Fibroblast of the conjunctiva (primary cell): ENCODE measurements around the gene PACS2.

Experiments
- DNase-seq: peaks from one replicate; pipeline ENCODE4 v3.0.0-alpha.2; 2010; ENCODE audit warnings: low read depth

PACS2 gene

DNA sequence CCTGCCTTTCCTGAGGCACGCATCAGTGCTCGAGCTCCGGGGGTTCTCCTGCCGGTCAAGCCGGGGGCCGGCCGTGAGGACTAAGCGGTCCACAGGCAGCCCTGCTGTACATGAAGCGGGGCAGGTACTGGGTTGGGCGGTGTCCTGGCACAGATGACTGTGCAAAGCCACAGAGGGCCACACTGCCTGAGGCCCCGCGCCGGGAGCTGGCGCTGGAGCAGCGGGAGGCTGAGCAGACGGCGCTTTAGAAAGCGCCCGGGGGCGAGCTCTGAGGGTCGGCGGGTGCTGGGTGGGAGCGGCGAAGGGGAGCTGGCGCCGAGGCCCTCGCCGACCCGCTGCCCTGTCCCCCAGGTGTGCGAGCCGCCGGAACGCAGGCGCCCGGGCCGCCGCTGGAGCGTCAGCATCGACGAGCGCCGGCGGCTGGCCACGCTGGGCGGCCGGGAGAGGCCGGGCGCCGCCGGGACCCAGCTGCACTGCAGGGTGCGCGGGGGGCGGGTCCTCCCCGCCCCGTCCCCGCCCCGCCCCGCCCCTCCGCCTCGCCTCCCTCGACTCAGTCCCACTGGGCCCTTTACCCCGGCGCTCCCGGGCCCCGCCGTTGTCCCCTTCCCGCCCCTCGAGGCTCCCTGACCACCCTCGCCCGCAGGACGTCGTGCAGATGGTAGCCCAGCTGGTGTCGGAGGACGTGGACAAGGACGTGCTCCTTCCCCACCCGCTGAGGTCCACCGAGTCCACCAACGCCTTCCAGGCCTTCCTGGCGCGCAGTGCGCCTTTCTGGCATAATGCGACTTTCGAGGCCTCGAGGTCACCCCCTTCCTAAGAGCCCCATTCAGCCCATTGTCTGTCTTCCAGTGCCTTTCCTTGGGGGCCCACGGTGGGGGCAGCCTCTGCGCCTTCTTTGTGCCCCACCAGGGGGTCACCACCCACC, 96.7 kb downstream of the PACS2 start:
- no peak for DNase-seq

- no peak for DNase-seq
Measured at GRCh38 chr14:105411985-105412770, 97.6 kb downstream of the PACS2 start.

DNA sequence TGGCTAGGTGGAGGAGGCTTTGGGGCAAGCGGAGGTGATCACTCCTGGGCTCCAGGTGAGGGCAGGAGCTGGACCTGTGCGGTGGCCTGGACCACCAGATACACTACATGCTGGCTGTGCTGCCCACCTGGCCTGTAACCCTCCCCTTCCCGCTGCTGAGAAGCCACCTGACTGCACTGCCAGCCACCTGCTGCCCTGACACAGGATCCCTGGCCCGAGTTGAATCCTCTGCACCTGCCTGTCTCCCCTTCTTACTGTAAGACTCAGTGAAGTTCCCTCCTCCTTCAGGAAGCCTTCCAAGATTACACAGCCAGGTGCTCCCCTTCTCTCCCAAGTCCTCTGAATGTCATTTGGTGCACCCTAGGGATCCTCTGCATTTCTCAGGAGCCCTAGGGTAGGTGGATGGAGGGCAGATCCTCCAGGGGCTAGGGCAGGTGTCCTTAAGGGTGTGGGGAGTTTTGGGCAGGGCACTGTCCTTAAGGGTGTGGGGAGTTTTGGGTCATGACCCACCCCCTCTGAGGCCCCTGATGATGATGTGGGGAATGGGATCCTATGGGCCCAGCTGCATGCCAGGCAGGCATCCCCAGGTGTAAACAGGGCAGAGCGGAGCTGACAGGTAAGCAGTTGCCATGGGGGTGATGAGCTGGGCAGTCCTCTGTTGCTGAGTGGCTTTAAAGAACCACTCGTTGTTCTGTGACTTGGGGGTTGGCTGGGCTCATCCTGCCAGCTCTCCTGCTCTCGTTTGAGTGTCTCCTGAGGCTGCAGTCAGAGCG, 98.4 kb downstream of the PACS2 start:
- DNase-seq, result no peak

- DNase-seq, result no peak
Measured at GRCh38 chr14:105413544-105413886, 99.0 kb downstream of the PACS2 start.

DNA sequence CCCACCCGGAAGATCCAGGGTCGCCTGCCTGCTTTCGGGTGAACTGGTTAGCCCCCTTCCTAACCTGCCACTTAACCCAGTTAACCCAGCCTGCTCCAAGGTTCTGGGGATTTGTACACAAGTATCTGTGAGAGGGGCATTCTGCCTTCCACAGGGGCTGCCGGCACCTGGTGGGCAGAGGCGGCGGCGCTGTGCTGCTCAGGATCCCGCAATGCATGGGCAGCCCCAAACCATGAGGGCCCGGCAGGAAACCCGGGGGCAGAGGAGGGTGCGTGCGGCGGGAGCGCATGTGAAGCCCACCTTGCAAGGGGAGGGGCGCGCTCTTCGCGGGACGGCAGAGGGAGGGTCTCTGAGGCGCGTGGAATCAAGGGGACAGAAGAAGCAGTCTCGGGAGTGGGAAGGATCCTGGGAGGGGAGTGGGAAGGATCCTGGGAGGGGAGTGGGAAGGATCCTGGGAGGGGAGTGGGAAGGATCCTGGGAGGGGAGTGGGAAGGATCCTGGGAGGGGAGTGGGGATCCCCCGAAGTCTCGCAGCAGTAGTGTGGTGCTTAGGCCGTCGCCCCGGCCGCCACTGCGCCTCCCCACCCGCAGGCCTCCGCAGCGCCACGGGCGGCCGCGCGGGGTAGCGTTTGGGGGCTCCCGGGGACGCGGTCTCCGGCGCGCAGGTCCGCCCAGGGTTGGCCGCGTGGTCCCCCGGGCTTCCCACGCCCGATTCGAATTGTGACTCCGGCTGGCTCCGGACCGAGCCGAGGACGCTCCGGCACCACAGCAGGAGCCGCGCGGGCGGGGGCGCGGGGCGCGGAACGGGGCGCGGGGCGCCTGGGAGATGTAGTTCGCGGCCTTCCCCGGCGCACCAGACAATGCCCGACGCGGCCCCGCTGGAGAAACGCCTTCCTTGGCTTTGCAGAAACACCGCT, 100.2 kb downstream of the PACS2 start:
- peak; percentile 34 for DNase-seq

GRCh38 chr14:105415481-105416428, 101.2 kb downstream of the PACS2 start:
- no peak for DNase-seq

- DNase-seq, result no peak
Measured at GRCh38 chr14:105416671-105417070, 102.1 kb downstream of the PACS2 start.

DNA sequence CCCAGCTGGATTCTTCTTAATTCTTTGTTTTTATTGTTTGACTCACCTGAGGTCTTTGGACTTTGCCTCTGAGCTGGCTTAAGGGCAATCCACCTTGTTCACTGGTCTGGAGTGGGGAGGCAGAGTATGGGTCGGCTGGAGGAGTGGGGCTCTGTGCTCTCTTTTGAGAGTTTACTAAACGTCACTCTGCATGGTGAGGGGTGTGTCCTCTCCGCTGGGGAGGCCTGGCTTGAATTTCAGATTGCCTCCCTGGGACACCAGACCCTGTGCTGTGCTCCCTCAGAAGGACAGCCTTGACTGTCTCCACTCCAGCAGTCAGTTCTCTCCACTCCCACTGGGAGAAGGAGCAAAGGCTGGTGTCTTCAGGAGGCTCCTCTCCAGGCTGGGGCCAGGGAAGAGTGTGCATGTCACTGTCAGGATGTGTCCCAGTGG, 103.2 kb downstream of the PACS2 start:
- no peak for DNase-seq

GRCh38 chr14:105418269-105419194, 104.0 kb downstream of the PACS2 start:
- no peak for DNase-seq

GRCh38 chr14:105419195-105420091, 104.9 kb downstream of the PACS2 start, which contains the start of gene MTA1:
MTA1 (plus strand) TSS chr14:105419827; CDS start chr14:105420036, 209 bp downstream.
- no peak for DNase-seq

GRCh38 chr14:105420101-105420973, 105.8 kb downstream of the PACS2 start:
- no peak for DNase-seq

- DNase-seq, result no peak
Measured at GRCh38 chr14:105420974-105421674, 106.6 kb downstream of the PACS2 start.

DNA sequence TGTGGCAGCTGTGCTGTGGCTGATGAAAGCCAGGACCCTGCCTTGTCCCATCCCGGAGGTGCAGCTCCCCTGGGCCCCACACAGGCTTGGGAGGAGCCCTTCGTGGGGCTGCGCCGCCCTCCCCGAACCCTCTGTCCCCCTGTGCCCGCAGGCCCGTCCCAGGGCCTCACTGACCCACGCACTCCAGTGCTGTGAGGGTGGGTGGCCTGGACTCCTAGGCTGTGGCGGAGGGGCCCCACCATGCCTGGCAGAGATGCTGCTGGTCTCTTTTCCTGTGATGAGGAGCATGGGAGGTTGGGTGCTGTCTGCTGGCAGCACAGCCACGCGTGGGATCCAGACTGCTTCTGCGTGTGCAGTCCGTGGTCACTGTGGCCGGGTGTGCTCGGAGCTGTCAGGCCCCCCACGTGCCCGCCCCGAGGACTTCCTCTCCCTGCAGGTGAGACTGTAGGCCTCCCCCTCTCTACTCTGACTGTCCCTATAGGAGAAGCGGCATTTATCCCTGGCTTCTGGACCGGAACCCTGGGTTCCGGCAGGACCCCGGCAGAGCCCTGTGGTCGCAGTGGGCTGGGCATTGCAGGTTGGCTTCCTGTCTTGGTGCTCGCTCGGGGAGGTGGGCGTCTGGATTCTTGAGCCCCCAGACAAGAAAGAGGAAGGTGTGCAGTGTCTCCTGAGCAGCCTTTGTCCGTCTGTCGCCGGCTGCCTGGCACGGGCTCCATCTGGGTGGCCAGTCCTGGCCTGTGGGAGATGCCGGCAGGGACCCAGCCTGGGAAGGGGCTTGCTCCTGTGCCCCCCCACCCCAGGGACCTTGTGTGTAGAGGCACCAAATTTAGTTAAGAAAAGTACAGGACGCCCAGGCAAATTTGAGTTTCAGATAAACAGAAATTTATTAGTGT, 107.4 kb downstream of the PACS2 start:
- DNase-seq, result no peak

DNA sequence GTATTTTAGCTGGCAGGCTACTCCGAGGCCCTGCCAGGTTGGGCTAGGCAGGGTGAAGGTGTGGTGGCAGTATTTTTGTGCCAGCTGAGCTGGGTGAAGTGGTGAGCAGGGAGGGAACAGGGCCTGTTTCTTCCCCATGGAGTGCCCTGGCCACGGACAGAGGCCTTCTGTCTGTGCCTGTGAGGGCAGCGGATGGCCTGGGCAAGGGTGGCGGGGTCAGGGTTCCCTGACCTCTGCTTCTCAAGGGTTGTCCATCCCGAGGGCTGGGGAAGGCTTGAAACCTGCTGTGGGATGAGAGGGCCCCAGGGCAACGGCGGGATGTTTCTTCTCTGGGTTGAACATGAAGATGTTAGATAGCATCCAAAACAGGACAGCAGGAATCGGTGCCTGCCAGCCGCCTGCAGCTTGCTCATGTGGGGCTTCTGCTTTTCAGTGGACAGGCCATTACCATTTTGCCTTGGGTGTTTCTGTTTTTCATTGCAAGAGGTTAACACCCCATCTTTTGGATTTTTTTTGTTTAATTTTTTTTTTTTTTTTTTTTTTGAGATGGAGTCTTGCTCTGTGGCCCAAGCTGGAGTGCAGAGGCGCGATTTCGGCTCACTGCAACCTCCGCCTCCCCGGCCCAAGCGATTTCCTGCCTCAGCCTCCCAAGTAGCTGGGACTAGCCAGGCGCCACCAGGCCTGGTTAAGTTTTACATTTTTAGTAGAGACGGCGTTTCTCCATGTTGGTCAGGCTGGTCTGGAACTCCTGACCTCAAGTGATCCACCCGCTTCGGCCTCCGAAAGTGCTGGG, 108.3 kb downstream of the PACS2 start:
- DNase-seq, result no peak
